ENCODE measurements around the gene ANO2.

DNA sequence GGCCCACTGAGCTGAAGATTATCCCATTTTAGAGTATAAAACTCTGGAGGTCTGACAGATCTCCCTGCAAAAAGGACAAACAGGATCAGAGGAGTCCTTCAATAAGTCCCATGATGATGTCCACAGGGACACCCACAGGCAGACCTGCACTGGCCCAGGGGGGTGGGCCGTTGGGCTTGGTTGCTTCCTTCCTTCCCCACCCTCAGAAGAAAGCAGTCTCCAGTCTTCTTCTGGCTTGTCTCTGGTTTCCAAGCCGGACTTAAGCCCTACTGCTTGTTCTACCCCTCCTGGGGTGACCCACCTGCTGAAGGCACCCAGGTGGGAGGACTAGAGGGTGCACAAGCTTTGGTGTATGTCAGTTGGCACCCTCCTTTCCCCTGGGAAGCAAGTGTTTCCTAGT lies 209.0 kb downstream of the ANO2 start:
- no peak for TF ChIP-seq FOXP2 (optimal IDR thresholded peaks at IDR 0.05; ENCODE audit: borderline replicate concordance, extremely low read depth, extremely low read length, insufficient read depth)
- TF ChIP-seq, protein P1, sequence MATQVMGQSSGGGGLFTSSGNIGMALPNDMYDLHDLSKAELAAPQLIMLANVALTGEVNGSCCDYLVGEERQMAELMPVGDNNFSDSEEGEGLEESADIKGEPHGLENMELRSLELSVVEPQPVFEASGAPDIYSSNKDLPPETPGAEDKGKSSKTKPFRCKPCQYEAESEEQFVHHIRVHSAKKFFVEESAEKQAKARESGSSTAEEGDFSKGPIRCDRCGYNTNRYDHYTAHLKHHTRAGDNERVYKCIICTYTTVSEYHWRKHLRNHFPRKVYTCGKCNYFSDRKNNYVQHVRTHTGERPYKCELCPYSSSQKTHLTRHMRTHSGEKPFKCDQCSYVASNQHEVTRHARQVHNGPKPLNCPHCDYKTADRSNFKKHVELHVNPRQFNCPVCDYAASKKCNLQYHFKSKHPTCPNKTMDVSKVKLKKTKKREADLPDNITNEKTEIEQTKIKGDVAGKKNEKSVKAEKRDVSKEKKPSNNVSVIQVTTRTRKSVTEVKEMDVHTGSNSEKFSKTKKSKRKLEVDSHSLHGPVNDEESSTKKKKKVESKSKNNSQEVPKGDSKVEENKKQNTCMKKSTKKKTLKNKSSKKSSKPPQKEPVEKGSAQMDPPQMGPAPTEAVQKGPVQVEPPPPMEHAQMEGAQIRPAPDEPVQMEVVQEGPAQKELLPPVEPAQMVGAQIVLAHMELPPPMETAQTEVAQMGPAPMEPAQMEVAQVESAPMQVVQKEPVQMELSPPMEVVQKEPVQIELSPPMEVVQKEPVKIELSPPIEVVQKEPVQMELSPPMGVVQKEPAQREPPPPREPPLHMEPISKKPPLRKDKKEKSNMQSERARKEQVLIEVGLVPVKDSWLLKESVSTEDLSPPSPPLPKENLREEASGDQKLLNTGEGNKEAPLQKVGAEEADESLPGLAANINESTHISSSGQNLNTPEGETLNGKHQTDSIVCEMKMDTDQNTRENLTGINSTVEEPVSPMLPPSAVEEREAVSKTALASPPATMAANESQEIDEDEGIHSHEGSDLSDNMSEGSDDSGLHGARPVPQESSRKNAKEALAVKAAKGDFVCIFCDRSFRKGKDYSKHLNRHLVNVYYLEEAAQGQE (IDR thresholded peaks at IDR 0.05; ENCODE audit: insufficient read depth in 1 of 2, low read depth in 2 of 2, low read length in 2 of 2), result no peak
- TF ChIP-seq TAF1 (IDR thresholded peaks at IDR 0.05; ENCODE audit: borderline replicate concordance, insufficient read depth, low read length), result no peak
- TF ChIP-seq POLR2AphosphoS5 (IDR thresholded peaks at IDR 0.05; ENCODE audit: low read depth, low read length), result no peak
- no peak for TF ChIP-seq SIN3A (IDR thresholded peaks at IDR 0.05; ENCODE audit: borderline replicate concordance, insufficient read depth, low read length)
